Naive B cell (primary cell): ENCODE data around the gene NRF1. TPM values are rescaled to one million over a fixed set of nuclear protein-coding genes. Genes with fewer than 3 reads are reported as not detected.

Experiments used
- ATAC-seq, 2 donors: fragments of 150-1000 bp; cut with Tn5 transposase; 2 replicates each; pipeline ENCODE4 v1.10.0; 2021; ENCODE audit warnings: low read depth in 2 of 2, mild to moderate bottlenecking in 2 of 2, moderate library complexity in 2 of 2
- DNase-seq: peaks from one replicate; pipeline ENCODE4 v3.0.0; 2022
- H3K27ac Mint-ChIP-seq, 6 donors: one replicate each; pipeline ENCODE4 v1.8.0; 2020 to 2022; ENCODE audit warnings: mild to moderate bottlenecking in 6 of 6, mixed read lengths in 6 of 6, moderate library complexity in 5 of 6, inconsistent platforms in 2 of 6
- H3K27me3 Mint-ChIP-seq, 3 donors: one replicate each; pipeline ENCODE4 v1.8.0; 2021 to 2022; ENCODE audit warnings: mixed read lengths in 3 of 3, mild to moderate bottlenecking in 1 of 3
- H3K36me3 Mint-ChIP-seq, 2 donors: one replicate each; pipeline ENCODE4 v1.8.0; 2020 to 2022; ENCODE audit warnings: mixed read lengths in 2 of 2, inconsistent platforms in 1 of 2, mild to moderate bottlenecking in 1 of 2
- H3K4me1 Mint-ChIP-seq, 3 donors: one replicate each; pipeline ENCODE4 v1.8.0; 2020 to 2022; ENCODE audit warnings: mixed read lengths in 3 of 3, inconsistent platforms in 1 of 3, mild to moderate bottlenecking in 1 of 3, moderate library complexity in 1 of 3
- H3K4me3 Mint-ChIP-seq, 8 donors: one replicate each; pipeline ENCODE4 v1.8.0; 2020 to 2022; ENCODE audit warnings: mild to moderate bottlenecking in 8 of 8, mixed read lengths in 8 of 8, moderate library complexity in 8 of 8, inconsistent platforms in 2 of 8
- H3K9me3 Mint-ChIP-seq, 7 donors: one replicate each; pipeline ENCODE4 v1.8.0; 2020 to 2022; ENCODE audit warnings: mixed read lengths in 7 of 7, mild to moderate bottlenecking in 5 of 7, inconsistent platforms in 2 of 7, moderate library complexity in 1 of 7
- polyA plus RNA-seq, 6 donors: library from polyadenylated mRNA; unstranded; fragments of 300-500 nt; fragmentation: Illumina TruSeq; gene quantifications; one replicate each; pipeline ENCODE4 v1.2.3, GENCODE V29; 2021; ENCODE audit warnings: low read depth in 6 of 6

NRF1 gene
- polyA plus RNA-seq, 6 donors from 2014 or later: 9.6 to 32.4 (median 28.9) TPM

DNA sequence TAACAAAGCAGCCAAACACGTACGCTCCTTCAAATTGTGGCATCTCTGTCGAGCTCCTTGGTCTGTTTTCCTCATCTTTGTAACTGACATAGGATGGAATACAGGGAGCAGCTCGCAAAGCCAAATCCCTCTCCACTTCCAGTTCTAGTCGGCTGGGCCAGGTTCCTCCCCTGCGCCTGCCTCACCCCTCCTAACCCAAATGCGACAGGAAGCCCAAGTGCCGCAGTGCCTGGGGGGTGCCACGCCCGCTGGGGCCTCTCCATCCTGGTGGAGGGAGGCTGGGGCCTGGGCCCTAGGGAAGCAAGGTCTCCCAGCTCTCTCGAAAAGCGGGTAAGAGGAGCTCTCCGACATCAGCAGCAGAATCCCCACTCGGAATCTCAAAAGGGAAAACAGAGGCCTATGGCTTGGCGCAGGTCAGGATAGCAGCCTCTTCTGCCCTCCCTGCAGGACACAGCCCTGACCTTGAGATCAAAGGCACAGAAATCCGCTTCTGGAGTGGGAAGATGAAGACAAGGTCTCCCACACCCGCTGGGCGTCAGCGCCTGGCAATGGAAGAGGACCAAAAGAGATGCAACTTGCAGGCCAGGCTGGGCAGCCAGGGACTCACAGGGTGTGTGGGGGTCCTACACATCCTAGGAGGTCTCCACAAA lies 165.8 kb downstream of the NRF1 start:
- ATAC-seq: no peak
- Mint-ChIP-seq H3K9me3 (no peaks in the 10 kb centered on the region), H3K27ac (no peak overlapping the region), H3K4me1 (peaks cover 17 to 38% (median 18%) of the 10 kb centered on the region in 3 donors), H3K4me3 (peak overlapping the region in 1 of 8 donors; percentile 33), H3K27me3 (peaks cover 39 to 74% (median 48%) of the 10 kb centered on the region in 3 donors), H3K36me3 (no peaks in the 10 kb centered on the region)
- no peak for DNase-seq

DNA sequence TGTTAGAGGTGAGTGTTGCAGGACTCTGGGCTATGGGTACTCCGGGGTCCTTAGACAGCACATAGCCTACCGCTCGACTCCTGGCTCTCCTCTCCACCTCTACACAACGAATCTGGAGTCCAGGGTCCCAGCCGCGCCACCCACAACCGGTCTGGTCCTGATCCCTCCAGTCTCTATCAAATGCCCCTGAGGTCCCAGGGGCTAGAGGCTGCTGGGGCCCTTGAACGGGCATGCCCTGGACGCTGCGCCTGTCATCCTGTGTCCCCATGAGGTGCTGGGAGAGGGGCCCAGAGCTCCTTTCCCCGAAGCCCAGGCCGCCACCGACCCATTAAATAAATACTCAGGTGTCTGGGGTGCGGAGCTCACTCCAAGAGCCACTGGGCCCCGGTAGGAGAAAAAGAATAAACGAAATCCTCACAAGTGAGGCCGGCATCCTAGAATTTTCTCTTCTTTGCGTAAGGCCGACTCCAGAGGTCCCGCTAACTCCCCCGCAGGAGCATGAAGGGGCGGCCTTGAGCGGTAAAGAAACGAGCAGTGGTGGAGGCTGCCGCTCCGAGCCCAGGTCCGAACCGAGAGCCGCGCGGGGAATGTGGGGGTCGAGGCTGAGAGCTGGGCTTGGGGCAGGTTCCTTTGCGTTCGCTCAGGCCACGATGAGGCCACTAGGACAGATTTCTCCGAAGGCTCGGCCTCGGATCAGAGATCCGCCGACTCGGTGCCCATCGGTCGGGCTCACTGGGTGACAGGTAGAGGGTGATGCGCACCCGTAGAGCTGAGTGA lies 166.7 kb downstream of the NRF1 start:
- H3K4me1 Mint-ChIP-seq: peaks cover 26 to 41% (median 26%) of the 10 kb centered on the region in 3 donors
- no peak overlapping the region for H3K27ac Mint-ChIP-seq
- ATAC-seq (no peak), DNase-seq (no peak)
- peak overlapping the region; percentile 70 to 87 (median 74) for H3K4me3 Mint-ChIP-seq
- H3K27me3 Mint-ChIP-seq: peaks cover 47 to 80% (median 57%) of the 10 kb centered on the region in 3 donors
- peaks cover 0 to under 1% (median 0%) of the 10 kb centered on the region in 7 donors for H3K9me3 Mint-ChIP-seq
- H3K36me3 Mint-ChIP-seq: no peaks in the 10 kb centered on the region

DNA sequence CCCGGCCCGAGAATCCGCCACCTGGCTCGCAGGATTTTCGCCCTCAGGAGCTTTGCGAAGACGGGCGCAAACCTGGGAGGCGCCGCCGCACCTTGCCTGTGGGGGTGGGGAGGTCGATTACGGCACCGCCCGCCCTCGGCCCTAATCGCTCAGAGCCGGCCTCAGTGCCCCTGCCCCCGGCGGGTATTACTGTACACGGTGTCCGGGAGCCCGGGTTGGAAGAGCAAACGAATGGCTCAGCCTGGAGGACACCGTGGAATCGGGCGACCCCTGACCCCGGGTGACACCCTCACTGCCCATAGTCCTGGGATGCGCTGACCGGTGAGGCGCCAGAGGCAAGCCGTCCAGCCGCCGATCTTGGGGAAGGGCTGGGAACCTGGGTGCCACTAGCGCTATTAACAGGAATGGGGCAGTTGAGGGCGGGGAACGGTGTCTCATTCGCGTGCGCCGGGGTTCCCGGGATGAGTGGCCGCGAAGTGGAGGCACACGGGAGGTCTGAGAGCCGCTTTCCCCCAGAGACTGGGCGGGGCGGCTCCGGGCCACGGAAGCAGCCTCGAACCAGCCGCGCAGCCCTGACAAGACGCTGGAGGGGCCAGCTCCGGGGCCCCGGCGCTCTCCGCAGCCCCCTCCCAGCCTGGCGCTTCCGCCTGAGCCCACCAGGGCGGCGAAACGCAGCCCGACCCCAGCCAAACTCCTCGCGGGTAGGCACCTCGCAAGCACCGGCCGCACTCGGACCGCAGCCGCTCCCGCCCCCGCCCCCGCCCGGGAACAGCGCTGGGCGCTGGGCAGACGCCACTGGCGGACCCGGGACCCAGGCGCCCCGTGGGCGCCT lies 167.5 kb downstream of the NRF1 start:
- ATAC-seq: no peak
- H3K9me3 Mint-ChIP-seq: peaks cover 0 to 5% (median 0%) of the 10 kb centered on the region in 7 donors
- peaks cover 48 to 79% (median 62%) of the 10 kb centered on the region in 3 donors for H3K27me3 Mint-ChIP-seq
- no peak overlapping the region for H3K27ac Mint-ChIP-seq
- no peaks in the 10 kb centered on the region for H3K36me3 Mint-ChIP-seq
- peaks cover 30 to 44% (median 31%) of the 10 kb centered on the region in 3 donors for H3K4me1 Mint-ChIP-seq
- DNase-seq: no peak
- H3K4me3 Mint-ChIP-seq: peak overlapping the region; percentile 70 to 87 (median 74)

DNA sequence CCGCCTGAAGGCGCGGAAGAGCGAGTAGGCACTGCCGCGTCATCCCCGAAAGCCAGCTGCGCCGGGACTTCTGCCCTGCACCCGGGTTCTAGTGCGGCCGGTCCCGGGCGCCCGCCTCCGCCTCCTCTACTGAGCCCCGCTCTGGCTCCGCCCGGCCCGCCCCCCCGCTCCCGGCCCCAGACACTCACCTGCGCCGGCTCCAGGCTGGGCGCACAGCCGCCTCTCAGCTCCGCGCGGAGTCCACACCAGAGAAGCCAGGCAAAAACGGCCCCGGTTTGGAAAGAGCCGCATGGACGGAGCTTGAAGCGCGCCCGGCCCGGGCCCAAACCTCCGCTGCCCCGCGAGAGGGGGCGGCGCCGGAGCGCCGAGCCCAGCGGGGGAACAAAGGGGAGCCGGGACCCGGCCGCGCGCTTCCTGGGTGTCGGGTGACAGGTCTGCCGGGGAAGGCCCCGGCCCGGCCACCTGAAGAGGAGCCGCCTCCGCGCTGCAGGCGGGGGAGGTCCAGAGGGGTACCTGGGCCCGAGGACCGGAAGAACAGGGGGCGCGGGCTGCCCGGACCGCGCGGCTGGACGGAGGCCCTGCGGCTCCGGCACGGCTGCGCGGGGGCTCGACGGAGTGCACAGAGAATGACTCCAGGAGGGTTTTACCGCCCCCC lies 168.2 kb downstream of the NRF1 start:
- peak; percentile 44 for DNase-seq
- Mint-ChIP-seq H3K27ac (no peak overlapping the region), H3K4me3 (peak overlapping the region in 4 of 8 donors; percentile 37 to 87 (median 50)), H3K9me3 (peaks cover 0 to 5% (median 0%) of the 10 kb centered on the region in 7 donors), H3K27me3 (peaks cover 47 to 73% (median 62%) of the 10 kb centered on the region in 3 donors), H3K4me1 (peaks cover 31 to 47% (median 34%) of the 10 kb centered on the region in 3 donors), H3K36me3 (no peaks in the 10 kb centered on the region)
- peak; percentile 46 to 51 for ATAC-seq

DNA sequence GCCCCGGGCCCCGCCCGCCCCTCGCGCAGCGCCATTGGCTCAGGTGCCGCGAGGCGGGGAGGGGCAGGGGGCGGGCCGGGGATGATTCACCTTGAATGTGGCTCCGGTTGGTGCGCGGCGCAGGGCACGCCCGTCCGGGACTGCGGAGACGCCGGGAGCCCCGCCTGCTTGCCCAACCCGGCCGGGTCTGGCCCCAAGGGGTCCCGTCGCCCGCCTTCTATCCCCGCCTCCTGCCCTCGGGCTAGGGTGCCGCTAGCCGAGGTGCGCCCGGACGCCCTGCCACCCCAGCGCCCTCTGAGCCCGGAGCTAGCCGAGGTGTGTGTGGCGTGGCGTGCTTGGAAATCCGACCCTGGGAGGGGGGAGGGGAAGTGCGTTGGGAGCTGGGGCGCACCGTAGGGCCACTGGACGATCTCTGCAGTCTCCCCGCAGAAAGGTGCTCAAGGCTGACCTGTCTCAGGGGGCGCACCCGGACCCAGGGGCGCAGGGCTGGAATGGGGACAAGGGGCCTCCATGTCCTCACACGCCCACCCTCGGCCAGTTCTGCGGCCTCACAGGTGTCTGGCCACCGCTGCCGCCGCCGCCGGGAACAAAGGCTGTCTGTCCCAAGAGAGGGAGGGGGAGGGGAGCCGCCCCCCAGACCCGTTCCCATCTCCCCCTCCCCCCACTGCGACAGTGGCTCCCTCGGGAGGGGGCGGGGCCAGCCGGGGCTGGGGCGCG lies 168.9 kb downstream of the NRF1 start:
- H3K27ac Mint-ChIP-seq: no peak overlapping the region
- DNase-seq (peak; percentile 55), ATAC-seq (peak; percentile 62 to 65)
- H3K4me1 Mint-ChIP-seq: peaks cover 35 to 54% (median 40%) of the 10 kb centered on the region in 3 donors
- peaks cover 52 to 73% (median 65%) of the 10 kb centered on the region in 3 donors for H3K27me3 Mint-ChIP-seq
- peaks cover 0 to 5% (median 0%) of the 10 kb centered on the region in 7 donors for H3K9me3 Mint-ChIP-seq
- peak overlapping the region; percentile 30 to 87 (median 76) for H3K4me3 Mint-ChIP-seq
- H3K36me3 Mint-ChIP-seq: no peaks in the 10 kb centered on the region

DNA sequence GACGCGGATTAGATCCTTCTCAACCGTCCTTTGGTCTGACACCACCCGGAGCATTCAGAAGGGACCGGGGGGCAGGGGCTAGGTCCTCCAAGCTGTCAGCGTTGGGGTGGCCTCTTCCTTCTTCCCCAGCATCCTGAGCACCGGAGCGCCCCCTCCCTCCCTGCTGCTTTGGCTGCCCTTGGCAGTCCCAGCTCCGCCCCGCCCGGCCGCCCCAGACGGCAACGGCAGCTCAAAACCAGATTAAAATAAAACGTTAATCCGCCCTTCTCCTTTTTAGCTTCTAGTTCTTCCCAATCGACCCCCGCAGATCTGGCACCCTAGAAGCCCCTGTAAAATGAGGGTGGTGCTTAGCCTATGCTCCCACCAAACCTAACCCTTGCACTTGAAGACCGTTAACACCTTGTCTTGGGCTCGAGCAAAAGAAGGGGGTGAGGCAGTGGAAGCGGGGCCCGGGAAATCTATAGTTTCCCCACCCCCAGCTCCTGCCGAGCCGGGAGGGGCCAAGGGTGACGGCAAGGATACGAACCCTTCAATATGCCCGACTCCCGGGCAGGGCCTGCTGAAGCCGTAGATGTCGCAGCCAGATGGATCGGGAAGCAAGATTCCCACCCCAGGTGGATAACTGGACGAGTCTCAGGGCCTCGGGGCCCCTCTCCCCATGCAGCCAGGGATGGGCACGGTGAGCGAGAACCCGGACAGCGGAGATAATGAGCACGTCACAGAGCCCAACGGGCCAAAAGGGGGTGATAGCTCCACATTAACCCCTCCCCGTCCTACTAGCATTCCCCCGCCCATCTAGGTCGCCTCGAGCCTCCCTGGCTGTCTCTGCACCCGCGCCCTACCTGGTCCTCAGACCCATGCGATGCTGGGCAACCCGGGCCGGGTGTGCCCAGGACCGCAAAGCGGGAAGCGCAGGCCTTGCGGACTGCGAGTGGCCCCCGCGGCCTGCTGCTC lies 169.7 kb downstream of the NRF1 start:
- Mint-ChIP-seq H3K4me1 (peaks cover 44 to 62% (median 49%) of the 10 kb centered on the region in 3 donors), H3K36me3 (no peaks in the 10 kb centered on the region), H3K27me3 (peaks cover 49 to 73% (median 65%) of the 10 kb centered on the region in 3 donors), H3K27ac (peak overlapping the region in 3 of 6 donors; percentile 79 to 89 (median 82)), H3K4me3 (peak overlapping the region; percentile 83 to 95 (median 88)), H3K9me3 (peaks cover 0 to 5% (median 0%) of the 10 kb centered on the region in 7 donors)
- ATAC-seq (no peak), DNase-seq (no peak)

DNA sequence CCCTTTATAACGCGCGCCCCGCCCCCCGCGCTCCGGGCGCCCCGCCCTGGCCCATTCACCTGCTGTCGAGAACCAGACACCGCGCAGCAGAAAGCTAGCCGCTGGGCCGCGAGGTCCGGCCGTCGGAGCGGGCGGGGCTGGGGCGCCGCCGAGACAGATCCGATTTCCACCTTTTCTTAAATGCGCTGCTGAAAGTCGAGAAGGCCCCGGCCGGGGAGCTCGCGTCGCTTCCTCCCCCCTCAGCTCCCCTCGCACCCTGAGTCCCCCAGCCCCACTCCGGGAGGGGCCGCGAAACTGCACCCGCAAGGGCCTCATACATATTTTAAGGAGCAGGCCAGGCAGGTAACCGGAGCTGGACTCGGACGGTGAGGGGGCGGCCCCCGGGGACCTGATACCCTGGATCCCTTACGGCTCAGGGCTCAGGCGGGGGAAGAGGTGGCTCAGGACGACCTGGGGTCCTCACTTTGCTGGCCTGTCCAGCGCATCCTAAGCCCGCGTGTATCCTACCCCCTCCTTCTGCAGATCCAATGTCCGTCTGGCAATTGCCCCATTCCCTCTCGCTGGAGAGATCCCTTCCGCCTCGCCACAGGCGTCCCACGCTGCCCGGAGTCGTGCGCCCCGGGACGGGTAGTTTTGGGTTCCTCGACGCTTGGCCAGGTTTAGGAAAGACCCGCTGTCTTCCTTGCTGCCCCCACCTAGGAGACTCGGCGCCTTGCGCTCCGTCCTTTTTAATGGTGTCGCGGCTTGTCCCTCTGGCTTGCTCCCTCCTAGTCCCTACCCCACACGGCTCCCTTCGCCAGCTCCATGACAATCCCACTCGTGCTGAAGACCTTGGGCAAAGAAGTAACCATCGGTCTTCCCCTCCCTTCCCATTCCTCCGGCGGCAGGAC lies 170.7 kb downstream of the NRF1 start:
- H3K36me3 Mint-ChIP-seq: no peaks in the 10 kb centered on the region
- DNase-seq: no peak
- H3K27ac Mint-ChIP-seq: peak overlapping the region in 1 of 6 donors; percentile 41
- ATAC-seq: no peak
- peaks cover 0 to 5% (median 0%) of the 10 kb centered on the region in 7 donors for H3K9me3 Mint-ChIP-seq
- peak overlapping the region; percentile 67 to 89 (median 84) for H3K4me3 Mint-ChIP-seq
- H3K27me3 Mint-ChIP-seq: peaks cover 47 to 73% (median 68%) of the 10 kb centered on the region in 3 donors
- peaks cover 46 to 63% (median 53%) of the 10 kb centered on the region in 3 donors for H3K4me1 Mint-ChIP-seq

DNA sequence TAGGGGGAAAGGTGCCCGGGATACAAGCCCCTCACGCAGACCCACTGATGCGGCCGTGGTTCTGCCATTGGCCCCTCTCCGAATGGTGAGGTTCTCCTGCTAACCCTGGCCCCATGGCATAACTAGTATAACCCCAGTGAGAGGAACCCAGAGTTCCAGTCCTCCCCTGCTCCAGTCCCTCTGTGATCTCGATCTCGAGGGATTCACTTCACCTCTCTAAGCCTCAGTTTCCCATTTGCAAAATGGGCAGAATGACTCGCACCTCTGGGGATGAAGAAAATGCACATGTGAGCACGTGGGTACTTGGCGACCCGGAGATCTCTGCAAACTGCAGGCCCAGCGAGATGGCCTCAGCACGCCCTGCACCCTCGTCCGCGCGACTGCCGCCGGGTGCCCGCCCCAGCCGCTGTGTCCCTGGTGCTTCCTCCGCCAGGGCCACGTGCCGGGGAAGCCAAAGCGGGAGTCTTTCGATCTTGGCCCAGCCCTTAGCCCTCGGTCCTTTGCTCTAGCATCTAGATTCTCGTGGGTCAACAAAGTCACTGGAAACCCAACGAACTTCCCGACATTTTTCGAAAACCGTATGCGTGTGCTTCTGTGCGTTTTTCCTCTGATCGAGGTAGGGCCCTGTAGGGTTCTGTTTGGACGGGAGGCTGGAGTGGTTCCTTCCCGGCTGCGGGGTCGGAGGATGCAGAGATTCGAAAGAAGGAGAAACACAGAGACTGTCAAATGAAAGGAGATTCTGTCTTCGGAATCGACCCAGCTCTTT lies 171.5 kb downstream of the NRF1 start:
- peak overlapping the region; percentile 67 to 89 (median 84) for H3K4me3 Mint-ChIP-seq
- DNase-seq (no peak), ATAC-seq (no peak)
- peaks cover 0 to 5% (median 0%) of the 10 kb centered on the region in 7 donors for H3K9me3 Mint-ChIP-seq
- no peaks in the 10 kb centered on the region for H3K36me3 Mint-ChIP-seq
- peaks cover 46 to 73% (median 64%) of the 10 kb centered on the region in 3 donors for H3K27me3 Mint-ChIP-seq
- peaks cover 40 to 55% (median 52%) of the 10 kb centered on the region in 3 donors for H3K4me1 Mint-ChIP-seq
- H3K27ac Mint-ChIP-seq: peak overlapping the region in 1 of 6 donors; percentile 41

DNA sequence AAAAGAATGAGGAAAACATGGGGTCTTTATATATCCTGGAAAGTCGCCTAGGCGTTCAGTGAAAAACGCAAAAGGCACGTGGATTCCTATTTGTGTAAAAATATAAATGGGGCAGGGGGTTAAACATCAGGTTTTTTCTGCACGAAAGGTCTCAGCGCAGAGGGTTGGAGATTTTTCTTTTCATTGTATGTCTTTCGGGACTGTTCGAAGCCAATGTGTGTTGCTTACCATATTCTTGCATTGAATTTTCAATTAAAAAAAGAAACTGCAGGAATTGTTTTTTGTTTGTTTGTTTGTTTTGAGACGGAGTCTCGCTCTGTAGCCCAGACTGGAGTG lies 172.0 kb downstream of the NRF1 start:
- ATAC-seq (no peak), DNase-seq (no peak)
- peak overlapping the region in 7 of 8 donors; percentile 42 to 89 (median 84) for H3K4me3 Mint-ChIP-seq
- no peak overlapping the region for H3K27ac Mint-ChIP-seq
- peaks cover 41 to 70% (median 60%) of the 10 kb centered on the region in 3 donors for H3K27me3 Mint-ChIP-seq
- no peaks in the 10 kb centered on the region for H3K36me3 Mint-ChIP-seq
- H3K9me3 Mint-ChIP-seq: peaks cover 0 to 5% (median 0%) of the 10 kb centered on the region in 7 donors
- H3K4me1 Mint-ChIP-seq: peaks cover 39 to 50% (median 46%) of the 10 kb centered on the region in 3 donors

DNA sequence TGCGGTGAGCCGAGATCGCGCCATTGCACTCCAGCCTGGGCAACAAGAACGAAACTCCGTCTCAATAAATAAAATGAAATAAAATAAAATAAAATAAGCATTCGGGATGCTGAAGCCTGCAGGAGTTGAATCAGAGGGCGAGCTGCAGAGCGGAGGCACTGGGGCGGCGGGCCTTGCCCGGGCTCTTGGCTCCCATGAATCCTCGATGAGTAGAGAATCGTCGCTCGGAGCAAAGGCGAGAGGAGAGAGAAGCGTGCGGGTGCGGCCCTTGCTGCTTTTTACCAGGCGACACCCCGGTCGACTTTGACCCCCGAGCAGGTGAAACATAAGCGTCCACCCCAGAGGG lies 172.9 kb downstream of the NRF1 start:
- DNase-seq (no peak), ATAC-seq (no peak)
- Mint-ChIP-seq H3K27me3 (peaks cover 45 to 74% (median 69%) of the 10 kb centered on the region in 3 donors), H3K27ac (no peak overlapping the region), H3K4me3 (peak overlapping the region in 5 of 8 donors; percentile 30 to 74 (median 67)), H3K9me3 (peaks cover 0 to 5% (median 0%) of the 10 kb centered on the region in 7 donors), H3K36me3 (no peaks in the 10 kb centered on the region), H3K4me1 (peaks cover 39 to 46% (median 46%) of the 10 kb centered on the region in 3 donors)
